Measurements from ENCODE around the gene KANSL1. TPM values are rescaled to one million over a fixed set of nuclear protein-coding genes. Genes with fewer than 3 reads are reported as not detected.

Gene KANSL1
- total and polyA plus RNA-seq, 2 experiments from 2014 or later = 37.3 to 84.3 TPM

- H3K4me3 ChIP-seq = no peak overlapping the region
- no peaks in the 10 kb centered on the region for H3K9me3 ChIP-seq (ENCODE audit: low read depth)
- peaks cover 70% of the 10 kb centered on the region for H4K20me1 ChIP-seq (ENCODE audit: insufficient read depth, poor library complexity, severe bottlenecking)
- H3K4me2 ChIP-seq = no peak overlapping the region
- H3K79me2 ChIP-seq = peaks cover 98% of the 10 kb centered on the region
- WGBS (ENCODE audit: low lambda C conversion rate, missing lambda C conversion rate) = 96% methylated on average over 6 of the region's 6 CpGs
- no peaks in the 10 kb centered on the region for H3K4me1 ChIP-seq (ENCODE audit: insufficient read depth)
- no peak overlapping the region for H3K27ac ChIP-seq
- no peaks in the 10 kb centered on the region for H3K36me3 ChIP-seq (replicated peaks; ENCODE audit: insufficient read depth, low read depth)
- no peaks in the 10 kb centered on the region for H3K27me3 ChIP-seq
- DNase-seq (ENCODE audit: low spot score) = no peak
- no peaks in the 10 kb centered on the region for H3K9me2 ChIP-seq (replicated peaks; ENCODE audit: insufficient read depth)
- no peak overlapping the region for H2AFZ ChIP-seq
- TF ChIP-seq EZH2phosphoT487 (IDR thresholded peaks at IDR 0.05; ENCODE audit: low read depth, severe bottlenecking, unreplicated experiment) (no peak), CTCF (IDR thresholded peaks at IDR 0.05; ENCODE audit: poor library complexity) (no peak), EZH2 (IDR thresholded peaks at IDR 0.05; ENCODE audit: borderline replicate concordance) (no peak)
These were observed 107.7 kb downstream of the KANSL1 start for GRCh38 chr17:46085522-46085921.

DNA sequence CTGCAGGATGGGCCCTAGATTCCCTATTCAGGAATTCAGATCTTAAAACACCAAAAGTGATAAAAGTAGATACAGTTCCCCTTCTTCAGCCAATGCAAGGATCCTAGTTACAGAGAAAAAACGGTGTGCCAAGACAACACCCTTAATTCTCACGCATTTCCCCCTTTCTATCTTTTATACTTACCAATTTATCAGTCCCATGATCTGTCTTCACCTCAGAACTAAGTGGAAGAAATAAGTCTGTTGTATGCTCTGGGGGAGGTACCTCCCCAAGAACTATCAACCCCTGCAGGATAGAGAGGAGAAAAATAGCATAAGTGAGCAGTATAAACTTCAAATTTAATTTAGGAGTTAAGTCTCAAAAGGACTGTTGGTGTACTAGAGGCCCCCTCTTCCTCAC lies 111.0 kb downstream of the KANSL1 start:
- Histone ChIP-seq H3K4me1 (ENCODE audit: insufficient read depth) (no peaks in the 10 kb centered on the region), H3K9me3 (ENCODE audit: low read depth) (no peaks in the 10 kb centered on the region), H3K27ac (no peak overlapping the region), H3K4me2 (no peak overlapping the region), H3K4me3 (no peak overlapping the region), H3K79me2 (peaks cover 93% of the 10 kb centered on the region), H2AFZ (no peak overlapping the region), H3K36me3 (replicated peaks; ENCODE audit: insufficient read depth, low read depth) (no peaks in the 10 kb centered on the region), H3K27me3 (no peaks in the 10 kb centered on the region), H4K20me1 (ENCODE audit: insufficient read depth, poor library complexity, severe bottlenecking) (peaks cover 56% of the 10 kb centered on the region), H3K9me2 (replicated peaks; ENCODE audit: insufficient read depth) (no peaks in the 10 kb centered on the region)
- no peak for DNase-seq (ENCODE audit: low spot score)
- TF ChIP-seq EZH2phosphoT487 (IDR thresholded peaks at IDR 0.05; ENCODE audit: low read depth, severe bottlenecking, unreplicated experiment) (no peak), CTCF (IDR thresholded peaks at IDR 0.05; ENCODE audit: poor library complexity) (no peak), EZH2 (IDR thresholded peaks at IDR 0.05; ENCODE audit: borderline replicate concordance) (no peak)
- 88% methylated on average over 2 of the region's 2 CpGs for WGBS (ENCODE audit: low lambda C conversion rate, missing lambda C conversion rate)

- H3K27ac ChIP-seq = no peak overlapping the region
- no peak for DNase-seq (ENCODE audit: low spot score)
- no peaks in the 10 kb centered on the region for H3K27me3 ChIP-seq
- H3K4me1 ChIP-seq (ENCODE audit: insufficient read depth) = no peaks in the 10 kb centered on the region
- no peaks in the 10 kb centered on the region for H3K36me3 ChIP-seq (replicated peaks; ENCODE audit: insufficient read depth, low read depth)
- peaks cover 93% of the 10 kb centered on the region for H3K79me2 ChIP-seq
- no peaks in the 10 kb centered on the region for H3K9me2 ChIP-seq (replicated peaks; ENCODE audit: insufficient read depth)
- H3K9me3 ChIP-seq (ENCODE audit: low read depth) = no peaks in the 10 kb centered on the region
- H4K20me1 ChIP-seq (ENCODE audit: insufficient read depth, poor library complexity, severe bottlenecking) = peaks cover 50% of the 10 kb centered on the region
- H3K4me2 ChIP-seq = no peak overlapping the region
- no peak overlapping the region for H3K4me3 ChIP-seq
- TF ChIP-seq CTCF (IDR thresholded peaks at IDR 0.05; ENCODE audit: poor library complexity) = no peak
- no peak for TF ChIP-seq EZH2phosphoT487 (IDR thresholded peaks at IDR 0.05; ENCODE audit: low read depth, severe bottlenecking, unreplicated experiment)
- TF ChIP-seq EZH2 (IDR thresholded peaks at IDR 0.05; ENCODE audit: borderline replicate concordance) = no peak
- no peak overlapping the region for H2AFZ ChIP-seq
These were observed 112.3 kb downstream of the KANSL1 start for GRCh38 chr17:46081018-46081320.

Data from hepatocyte (in vitro differentiated cells).